HG03175 (cell line): ENCODE data around the gene CXCR1.
"Not testable (repeated sequence)": the region's sequence is repeated elsewhere in the genome, so short reads cannot be mapped to it uniquely, and the experiment has no call there.

ENCODE experiments used
- ATAC-seq: cut with Tn5 transposase; IDR thresholded peaks from one replicate; pipeline ENCODE4 v1.9.1; 2021; ENCODE audit warnings: mild to moderate bottlenecking, moderate library complexity; ENCODE audit not compliant: unreplicated experiment

CXCR1 gene

DNA sequence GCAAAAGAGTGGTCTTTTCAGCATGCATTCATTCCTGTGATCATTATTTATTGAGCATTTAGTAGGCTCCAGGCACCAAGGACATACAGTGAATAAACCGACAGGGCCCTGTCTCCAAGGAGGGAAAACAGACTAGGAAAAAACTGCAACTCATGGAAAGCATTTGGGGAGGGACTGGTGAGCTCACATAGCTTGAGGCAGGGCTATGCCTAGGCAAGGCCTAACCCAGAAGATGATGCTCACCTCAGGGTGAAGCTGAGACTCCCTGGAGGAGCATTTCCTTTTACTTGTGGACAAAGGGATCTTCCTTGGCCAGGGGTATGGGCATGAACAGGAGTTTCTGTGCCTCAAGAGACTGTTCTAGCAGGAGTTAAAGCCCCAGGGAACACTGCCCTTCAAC, 3.9 kb downstream of the CXCR1 start:
- ATAC-seq, result no peak

DNA sequence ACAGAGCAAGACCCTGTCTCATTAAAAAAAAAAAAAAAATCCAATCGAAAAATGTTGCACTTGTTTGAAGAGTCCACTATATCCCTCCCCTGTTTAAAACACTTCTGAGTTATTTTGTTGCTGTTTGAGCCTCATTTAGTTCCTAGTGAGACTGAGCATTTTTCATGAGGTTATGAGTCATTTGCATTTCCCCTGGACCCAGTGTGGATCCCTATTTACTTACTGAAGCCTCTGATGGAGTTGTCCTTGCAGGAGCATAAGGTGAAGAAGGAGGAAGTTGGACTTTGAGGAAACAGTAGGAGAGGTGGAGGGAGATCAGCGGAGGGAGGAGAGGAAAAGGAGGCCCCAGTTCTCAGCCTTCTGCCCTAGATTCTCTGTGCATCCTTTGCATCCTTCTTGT, 5.1 kb downstream of the CXCR1 start:
- ATAC-seq, result no peak

DNA sequence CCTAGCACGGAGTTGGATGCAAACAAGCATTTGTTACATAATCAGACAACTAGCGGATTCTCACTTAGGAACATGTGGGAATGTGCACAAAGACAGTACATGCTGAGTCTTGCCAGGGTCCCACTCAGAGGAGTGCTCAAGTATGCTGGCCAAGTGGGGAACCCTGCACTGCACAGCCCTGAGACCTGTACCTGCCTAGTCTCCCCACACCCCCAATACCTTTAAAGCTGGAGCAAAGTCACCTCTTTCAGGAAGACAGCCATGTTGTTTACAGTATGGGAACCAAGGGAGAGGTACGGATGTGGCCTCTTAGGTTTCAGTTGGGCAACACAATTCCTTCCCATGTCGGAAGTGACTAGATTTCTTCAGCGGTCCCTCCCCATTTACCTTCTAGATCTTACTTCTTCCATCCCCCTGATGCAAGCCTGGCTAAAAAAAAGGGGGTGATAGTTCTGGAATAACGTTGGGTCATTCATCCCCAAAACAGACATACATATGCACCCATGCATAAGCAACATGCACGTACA, 10.7 kb downstream of the CXCR1 start:
- ATAC-seq, result no peak

DNA sequence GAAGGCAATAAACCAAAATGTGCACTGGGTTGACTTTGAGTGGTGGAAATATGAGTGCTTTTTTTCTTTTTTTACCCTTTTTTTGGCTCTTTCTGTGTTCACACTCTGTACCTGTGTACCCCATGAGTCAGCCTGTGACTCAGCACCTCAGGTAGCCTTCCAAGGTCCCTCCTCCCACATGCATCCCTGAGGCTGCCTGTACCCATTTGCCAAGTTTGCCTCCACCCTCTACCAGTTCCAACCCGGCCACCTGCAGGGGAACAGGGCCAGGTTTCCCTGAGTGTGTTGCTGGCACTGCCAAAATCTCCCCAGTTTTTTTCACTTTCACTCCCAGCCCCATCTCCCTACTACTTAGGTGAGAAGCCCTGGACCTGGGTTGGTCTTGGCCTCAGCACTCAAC, 14.0 kb downstream of the CXCR1 start:
- no peak for ATAC-seq

DNA sequence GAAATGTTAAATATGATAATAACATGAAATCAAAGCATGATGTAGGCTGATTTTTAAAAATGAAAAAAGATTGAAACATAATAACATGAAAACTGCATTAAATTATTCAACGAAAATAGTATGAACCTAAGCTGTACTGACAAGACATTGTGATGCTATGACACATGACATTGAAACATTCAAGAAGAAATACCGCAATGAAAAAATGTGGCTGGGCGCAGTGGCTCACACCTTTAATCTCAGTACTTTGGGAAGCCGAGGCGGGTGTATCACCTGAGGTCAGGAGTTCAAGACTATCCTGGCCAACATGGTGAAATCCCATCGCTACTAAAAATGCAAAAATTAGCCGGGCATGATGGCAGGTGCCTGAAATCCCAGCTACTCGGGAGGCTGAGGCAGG, 14.6 kb downstream of the CXCR1 start:
- no peak for ATAC-seq

DNA sequence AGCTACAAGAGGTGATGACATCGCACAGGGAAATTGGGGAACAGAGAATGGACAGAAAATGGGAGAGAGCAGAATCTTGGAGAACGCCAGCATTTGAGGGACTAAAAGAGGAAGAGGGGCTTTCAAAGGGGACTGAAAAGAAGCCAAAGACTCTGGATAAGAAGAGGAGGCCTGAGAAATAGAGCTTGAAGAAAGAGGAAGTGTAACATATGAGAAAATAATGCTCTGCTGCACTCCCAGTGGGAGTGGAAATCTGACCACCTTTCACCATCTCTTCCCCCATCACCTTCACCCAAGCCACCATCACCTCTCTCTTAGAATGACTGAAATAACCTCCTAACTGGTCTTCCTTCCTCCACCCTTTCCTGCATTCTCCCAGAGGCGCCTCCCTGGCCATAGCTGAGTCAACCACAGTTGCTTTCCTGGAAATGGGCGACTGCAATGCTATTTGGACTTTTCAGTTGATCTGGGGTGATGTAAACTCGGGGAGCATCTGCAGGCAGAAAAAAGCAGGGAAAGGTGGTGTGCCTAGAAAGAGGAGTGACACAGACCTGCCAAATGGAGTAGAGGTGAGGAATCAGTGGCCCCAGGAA, 16.8 kb downstream of the CXCR1 start:
- ATAC-seq, result peak; percentile 51

DNA sequence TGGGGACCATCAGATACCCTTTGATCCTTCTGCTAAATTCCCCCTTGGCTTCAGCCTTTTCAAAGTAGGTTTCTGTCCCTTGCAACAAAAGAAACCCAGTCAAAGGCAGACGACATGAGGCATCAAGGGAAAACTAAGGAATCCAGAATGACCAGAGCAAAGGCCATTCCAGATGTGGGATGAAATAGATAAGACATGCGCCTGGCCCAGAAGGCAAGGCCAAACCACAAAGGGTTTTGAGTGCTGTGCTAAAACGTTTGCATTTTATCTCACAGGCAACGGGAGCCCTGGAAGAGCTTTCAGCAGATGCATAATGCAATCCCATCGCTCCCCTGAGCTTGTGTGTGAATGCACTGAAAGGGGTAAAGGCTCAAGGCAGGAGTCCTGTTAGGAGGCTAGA, 17.7 kb downstream of the CXCR1 start:
- no peak for ATAC-seq

DNA sequence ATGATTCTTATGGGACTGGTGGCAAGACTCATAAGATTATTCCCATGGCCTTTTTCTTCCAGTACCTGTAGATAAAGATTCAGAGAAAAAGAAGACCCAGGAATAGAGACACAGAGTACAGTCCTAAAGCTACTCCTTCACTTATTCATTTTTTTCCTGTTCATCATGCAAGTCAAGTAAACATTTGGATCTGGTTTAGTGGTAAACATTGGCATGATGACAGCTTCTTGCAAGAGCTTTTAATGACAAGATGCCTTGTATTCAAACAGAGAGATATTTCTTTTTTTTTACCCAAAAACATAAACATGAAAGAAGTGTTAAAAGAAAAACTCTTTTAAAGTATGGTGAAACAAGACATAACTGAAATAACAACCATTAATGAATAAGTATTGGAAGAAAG, 20.7 kb downstream of the CXCR1 start:
- ATAC-seq, result no peak

DNA sequence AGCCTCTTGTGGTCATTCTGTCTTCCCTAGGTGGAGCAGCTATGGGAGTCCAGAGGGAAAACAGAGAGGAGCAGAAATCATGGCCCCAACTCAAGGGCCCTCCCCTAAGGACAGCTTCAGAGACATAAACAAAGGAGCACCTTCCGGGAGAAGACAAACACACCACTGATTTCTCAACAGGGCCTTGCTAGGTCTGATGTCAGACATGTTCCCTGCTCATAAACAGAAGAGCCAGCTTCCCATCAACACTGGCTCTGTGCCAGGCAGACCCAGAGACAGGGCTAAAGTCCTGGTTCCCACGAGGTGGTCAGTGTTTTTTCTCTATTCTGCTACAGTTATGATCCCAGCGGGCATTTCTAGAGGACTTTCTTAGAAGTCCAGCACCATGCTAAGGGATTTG, 21.6 kb downstream of the CXCR1 start:
- no peak for ATAC-seq

DNA sequence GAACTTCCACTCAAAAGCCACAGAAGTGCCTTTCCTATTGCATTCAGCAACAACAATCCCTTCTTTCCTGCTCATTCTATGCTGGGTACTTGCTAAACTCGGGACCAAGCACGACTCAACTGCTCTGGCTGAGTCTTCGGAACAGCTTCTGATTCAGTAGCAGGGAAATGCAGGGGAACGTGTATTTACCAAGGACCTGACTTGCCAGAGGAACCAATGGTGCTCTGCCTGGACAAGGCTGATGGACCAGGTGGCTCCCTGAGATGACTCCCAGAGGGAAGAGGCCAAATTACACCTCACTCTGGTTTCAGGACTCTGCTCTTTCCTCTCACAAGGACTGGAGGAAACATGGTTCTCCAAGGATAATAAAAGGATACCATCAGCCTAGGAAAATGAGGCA, 28.7 kb downstream of the CXCR1 start:
- no peak for ATAC-seq

DNA sequence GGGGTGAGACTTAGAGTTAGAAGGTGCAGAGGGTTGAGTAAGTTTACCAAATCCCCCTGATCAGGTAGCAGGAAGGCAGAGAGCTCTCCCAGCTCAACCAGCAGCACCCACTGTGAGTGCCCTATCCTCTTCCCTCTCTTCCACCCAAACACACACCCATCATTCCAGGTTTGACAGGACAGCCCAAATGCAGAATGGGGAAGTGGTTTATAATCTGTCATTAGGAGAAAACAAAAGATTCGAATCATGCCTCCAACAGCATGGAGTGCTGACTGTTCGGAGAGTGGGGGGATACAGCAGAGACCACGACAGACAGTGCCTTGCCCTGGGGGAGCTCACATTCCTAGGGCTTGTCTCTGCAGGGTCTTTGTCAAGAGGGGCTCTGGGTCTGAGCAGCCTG, 29.2 kb downstream of the CXCR1 start:
- ATAC-seq, result no peak

DNA sequence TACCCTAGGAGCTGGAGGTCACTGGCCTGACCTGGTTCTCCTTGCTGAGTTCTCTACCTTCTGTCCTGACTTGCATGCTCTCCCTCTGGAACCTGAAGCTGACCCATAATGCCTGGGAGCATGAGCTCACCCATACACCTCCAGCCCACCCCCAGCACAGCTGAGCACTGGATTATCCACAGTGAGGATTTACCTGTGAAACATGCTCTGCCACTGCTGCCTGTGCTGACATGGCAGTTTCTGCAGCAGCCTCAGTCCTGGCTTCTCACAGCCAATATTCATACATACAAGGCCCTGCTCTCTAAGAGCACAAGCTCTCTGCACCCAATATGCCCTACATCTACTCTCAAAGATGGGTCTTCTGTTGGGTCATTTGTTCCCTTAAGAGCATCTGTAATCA, 35.9 kb downstream of the CXCR1 start:
- no peak for ATAC-seq

DNA sequence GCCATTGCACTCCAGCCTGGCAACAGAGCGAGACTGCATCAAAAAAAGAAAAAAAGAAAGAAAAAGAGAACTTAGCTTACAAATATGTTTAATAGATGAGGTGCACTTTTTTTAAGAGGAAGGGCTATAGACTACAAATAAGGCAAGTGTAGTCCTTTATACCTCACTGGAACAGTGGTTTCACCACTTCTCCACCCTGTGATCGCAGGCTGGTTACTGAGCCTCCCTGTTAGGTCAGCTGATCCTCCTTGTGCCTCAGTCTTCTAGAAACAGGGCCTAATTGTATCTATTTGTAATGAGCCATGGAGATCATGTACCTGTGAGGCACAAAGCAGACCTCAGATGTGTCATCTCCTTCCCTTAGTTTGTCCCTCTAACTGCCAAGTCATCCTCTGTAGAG, 36.4 kb downstream of the CXCR1 start:
- ATAC-seq, result no peak

DNA sequence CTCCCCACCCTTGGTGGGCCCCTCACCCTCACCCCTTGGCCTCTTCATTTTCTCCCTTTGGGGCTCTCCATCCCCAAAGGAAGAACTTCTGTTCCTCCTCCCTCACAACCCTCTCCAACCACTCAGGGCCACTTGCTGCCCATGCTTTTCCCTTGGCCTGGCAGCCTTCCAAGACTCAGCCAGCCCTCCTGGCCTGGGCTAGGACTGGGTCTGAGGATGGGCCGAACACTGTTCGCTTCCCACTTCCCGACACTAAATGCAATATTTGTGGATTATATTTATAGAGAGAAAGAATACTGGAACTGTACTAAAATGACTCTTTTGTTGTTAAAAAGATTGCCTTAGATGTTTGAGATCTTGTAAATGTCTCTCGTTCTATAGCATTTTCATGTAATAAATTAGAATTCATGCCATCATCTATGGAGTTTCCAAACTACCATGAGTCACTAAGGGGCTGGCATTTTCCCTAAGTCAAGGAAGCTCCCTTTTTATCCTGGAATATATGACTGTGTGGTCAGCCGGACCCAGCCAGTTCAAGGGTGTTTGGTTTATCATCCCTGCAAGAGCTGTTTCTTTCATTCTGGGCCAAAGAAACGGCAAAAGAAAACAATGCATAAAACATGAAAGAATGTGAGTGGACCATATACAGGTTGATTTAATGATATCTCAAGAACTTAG, 37.2 kb downstream of the CXCR1 start:
- no peak for ATAC-seq

DNA sequence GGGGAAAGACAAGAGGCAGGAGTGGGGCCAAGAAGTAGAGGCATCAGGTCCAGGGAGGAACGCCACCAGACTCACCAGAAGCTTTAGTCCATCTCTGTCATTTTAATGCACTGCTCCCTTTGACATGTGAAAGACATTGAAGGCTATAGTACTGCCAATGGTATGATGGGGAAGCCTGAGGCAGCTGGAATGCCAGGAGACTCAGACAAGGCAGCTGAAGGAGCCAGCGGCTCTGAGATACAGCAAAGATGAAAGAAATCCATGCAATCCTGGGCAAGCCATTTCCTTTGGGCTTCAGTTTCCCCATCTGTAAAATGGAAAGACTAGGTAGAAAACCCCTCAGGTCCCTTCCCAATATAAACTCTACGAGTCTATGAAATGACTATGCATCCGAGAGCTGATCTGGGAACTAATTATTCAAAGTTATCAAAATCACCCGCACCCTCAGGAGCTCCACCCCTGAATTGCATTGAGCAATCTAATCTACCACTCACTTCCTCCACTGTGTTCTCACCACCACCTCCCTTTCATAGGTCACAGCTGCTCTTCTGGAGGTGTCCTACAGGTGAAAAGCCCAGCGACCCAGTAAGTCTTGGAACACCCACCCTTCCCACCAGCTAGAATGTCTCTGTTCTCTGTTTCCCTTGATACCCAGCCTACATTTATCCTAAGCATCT, 37.8 kb downstream of the CXCR1 start:
- ATAC-seq, result no peak

DNA sequence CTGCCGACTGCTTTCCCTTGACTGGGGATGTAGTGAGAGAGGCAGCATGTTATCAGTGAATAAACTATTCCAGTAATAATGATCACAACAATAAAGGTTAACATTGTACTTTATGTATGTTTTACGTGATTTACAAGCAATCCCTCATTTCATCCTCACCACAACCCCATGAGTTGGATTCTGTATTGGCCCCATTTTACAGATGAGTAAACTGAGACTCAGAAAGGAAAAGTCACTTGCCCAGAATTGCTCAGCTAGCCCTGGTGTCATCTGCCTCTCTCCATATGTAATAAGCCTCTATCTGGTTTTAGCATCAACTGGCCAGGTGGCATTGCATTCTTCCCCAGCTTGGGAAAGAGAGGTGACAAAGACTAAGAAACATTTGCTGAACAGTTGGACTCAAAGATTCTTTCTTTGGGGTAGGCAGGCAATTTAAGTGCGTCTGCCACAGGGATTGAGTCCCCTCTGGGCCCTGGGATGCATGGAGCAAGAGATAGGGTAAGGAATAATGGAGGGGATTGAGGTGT, 38.8 kb downstream of the CXCR1 start:
- ATAC-seq, result no peak

DNA sequence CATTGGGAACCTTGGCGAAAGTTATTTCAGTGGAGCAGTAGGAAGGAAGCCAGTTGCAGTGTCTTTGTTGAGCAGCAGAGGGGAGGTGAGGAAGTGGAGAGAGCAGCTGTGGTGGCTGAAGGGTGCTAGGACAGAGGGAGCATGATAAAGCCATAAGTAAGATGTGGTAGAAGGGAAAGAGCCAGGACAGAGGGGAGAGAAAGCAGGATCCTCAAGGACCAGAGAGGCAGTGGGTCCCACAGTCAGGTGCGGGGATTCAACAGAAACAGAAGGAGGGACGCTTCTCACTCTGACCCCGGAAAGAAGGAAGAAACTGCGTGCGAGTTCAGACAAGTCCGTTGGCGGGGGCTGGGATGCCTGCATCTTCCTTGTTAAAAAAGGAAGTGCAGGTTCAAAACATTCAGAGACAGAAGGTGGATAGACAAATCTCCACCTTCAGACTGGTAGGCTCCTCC, 41.1 kb downstream of the CXCR1 start, which contains the start of gene CXCR2:
Gene CXCR2 (plus strand): TSS at position 403 of the 455 bp plus-strand sequence. CDS start 8,774 bp downstream, outside the sequence.
- no peak for ATAC-seq

DNA sequence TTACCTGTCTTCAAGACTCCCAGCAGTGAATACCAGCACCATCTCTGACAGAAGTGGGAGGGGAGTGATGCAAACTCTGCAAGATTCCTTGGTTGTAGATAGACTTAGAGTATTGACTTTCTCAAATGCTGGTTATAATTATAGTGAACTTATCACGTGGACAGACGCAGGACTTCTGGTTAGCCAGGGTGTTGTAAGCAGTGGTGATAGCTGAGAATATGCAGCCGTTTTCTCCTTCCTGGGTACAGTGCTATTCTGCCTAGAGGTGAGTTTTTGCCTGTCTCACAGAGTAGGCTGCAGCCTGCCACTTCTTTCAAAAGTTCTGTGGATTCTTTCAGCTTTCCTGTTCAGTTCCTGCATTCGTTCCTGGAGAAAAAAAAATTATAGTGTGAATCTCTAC, 41.7 kb downstream of the CXCR1 start:
- ATAC-seq, result no peak

DNA sequence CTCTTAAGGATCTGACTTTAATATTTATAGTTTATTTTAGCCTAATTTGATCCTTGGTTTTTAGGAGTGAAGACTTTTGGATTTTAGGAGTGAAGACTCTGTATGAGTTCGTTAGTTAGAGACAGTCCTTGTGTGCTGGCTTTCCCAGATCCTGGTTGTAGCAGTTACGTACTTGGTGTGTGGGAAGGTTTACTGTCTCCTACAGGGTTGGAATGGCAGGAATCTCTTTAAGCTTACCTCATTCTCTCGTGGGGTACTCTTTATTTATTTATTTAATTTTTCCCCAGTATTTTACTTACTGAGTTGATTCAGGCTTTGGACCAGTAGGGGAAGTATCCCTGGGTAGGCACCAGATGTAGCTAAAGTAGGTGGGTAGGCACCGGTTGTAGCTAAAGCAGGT, 42.8 kb downstream of the CXCR1 start:
- ATAC-seq, result no peak

DNA sequence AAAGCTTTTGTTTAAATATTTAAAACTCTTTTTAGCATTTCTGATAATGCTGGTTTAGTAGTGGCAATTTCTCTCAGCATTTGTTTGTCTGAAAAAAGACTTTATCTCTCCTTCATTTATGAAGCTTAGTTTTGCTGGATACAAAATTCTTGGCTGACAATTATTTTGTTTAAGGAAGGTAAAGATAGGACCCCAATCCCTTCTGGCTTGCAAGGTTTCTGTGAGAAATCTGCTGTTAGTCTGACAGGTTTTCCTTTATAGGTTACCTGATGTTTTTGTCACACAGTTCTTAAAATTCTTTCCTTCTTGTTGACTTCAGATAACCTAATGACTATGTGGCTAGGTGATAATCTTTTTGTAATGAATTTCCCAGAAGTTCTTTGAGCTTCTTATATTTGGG, 44.5 kb downstream of the CXCR1 start:
- not testable (repeated sequence) for ATAC-seq

DNA sequence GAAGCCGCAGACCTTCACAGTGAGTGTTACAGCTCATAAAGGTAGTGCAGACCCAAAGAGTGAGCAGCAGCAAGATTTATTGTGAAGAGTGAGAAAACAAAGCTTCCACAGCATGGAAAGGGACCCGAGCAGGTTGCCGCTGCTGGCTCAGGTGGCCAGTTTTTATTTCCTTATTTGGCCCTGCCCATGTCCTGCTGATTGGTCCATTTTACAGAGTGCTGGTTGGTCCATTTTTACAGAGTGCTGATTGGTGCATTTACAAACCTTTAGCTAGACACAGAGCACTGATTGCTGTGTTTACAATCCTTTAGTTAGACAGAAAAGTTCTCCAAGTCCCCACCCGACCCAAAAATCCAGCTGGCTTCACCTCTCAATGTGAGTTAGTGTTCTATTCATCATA, 45.0 kb downstream of the CXCR1 start:
- ATAC-seq, result not testable (repeated sequence)
